ENCODE results near the gene AURKAIP1.

DNA sequence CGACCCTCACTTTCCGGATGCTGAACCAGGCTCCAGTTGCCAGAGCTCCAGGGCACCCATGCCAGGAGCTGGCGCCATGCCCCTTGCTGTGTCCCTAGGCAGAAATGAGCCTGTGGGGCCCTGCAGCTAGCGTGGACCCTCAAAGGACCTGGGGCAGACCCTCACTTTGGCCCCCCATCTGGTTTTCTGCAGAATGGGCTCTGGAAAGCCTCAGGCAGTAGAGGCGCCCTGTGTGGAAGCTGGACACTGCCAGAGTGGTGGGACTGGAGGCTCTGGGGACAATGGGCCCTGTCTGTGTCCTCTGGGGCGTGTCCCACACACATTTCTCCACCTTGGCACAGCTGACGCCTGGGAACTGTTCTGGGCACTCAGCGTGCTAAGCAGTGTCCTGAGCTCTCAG lies 6.3 kb upstream of the AURKAIP1 start:
- TF ChIP-seq, protein P1, sequence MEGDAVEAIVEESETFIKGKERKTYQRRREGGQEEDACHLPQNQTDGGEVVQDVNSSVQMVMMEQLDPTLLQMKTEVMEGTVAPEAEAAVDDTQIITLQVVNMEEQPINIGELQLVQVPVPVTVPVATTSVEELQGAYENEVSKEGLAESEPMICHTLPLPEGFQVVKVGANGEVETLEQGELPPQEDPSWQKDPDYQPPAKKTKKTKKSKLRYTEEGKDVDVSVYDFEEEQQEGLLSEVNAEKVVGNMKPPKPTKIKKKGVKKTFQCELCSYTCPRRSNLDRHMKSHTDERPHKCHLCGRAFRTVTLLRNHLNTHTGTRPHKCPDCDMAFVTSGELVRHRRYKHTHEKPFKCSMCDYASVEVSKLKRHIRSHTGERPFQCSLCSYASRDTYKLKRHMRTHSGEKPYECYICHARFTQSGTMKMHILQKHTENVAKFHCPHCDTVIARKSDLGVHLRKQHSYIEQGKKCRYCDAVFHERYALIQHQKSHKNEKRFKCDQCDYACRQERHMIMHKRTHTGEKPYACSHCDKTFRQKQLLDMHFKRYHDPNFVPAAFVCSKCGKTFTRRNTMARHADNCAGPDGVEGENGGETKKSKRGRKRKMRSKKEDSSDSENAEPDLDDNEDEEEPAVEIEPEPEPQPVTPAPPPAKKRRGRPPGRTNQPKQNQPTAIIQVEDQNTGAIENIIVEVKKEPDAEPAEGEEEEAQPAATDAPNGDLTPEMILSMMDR (IDR thresholded peaks at IDR 0.05) = no peak
- TF ChIP-seq FOXM1 (IDR thresholded peaks at IDR 0.05; ENCODE audit: low read depth) (no peak), POLR2AphosphoS5 (IDR thresholded peaks at IDR 0.05; ENCODE audit: low read depth, low read length) (no peak), JUND (IDR thresholded peaks at IDR 0.05) (no peak), GABPA (IDR thresholded peaks at IDR 0.05; ENCODE audit: low read depth) (no peak), FOSL2 (IDR thresholded peaks at IDR 0.05; ENCODE audit: borderline replicate concordance, low read depth) (no peak), RFX5 (IDR thresholded peaks at IDR 0.05; ENCODE audit: low read length) (no peak), NFIC (IDR thresholded peaks at IDR 0.05; ENCODE audit: borderline replicate concordance) (no peak), SIN3A (IDR thresholded peaks at IDR 0.05; ENCODE audit: borderline replicate concordance, low read depth, low read length) (no peak), RAD21 (IDR thresholded peaks at IDR 0.05; ENCODE audit: low read length) (no peak), YY1 (IDR thresholded peaks at IDR 0.05; ENCODE audit: low read depth) (no peak)
- TF ChIP-seq, protein P2, sequence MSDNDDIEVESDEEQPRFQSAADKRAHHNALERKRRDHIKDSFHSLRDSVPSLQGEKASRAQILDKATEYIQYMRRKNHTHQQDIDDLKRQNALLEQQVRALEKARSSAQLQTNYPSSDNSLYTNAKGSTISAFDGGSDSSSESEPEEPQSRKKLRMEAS (IDR thresholded peaks at IDR 0.05; ENCODE audit: low read depth) = no peak
- TF ChIP-seq, protein P3, sequence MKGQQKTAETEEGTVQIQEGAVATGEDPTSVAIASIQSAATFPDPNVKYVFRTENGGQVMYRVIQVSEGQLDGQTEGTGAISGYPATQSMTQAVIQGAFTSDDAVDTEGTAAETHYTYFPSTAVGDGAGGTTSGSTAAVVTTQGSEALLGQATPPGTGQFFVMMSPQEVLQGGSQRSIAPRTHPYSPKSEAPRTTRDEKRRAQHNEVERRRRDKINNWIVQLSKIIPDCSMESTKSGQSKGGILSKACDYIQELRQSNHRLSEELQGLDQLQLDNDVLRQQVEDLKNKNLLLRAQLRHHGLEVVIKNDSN (IDR thresholded peaks at IDR 0.05; ENCODE audit: borderline replicate concordance, low read depth) = no peak
